Stimulated activated naive CD4-positive, alpha-beta T cell treated with Interleukin-2 at 50 U/mL for 16 hours (primary cell): Measurements from ENCODE around the gene KMT5C.

Experiments
- DNase-seq: peaks from one replicate; lab custom pipeline; 2025; lab: John Stamatoyannopoulos, UW

KMT5C gene

DNA sequence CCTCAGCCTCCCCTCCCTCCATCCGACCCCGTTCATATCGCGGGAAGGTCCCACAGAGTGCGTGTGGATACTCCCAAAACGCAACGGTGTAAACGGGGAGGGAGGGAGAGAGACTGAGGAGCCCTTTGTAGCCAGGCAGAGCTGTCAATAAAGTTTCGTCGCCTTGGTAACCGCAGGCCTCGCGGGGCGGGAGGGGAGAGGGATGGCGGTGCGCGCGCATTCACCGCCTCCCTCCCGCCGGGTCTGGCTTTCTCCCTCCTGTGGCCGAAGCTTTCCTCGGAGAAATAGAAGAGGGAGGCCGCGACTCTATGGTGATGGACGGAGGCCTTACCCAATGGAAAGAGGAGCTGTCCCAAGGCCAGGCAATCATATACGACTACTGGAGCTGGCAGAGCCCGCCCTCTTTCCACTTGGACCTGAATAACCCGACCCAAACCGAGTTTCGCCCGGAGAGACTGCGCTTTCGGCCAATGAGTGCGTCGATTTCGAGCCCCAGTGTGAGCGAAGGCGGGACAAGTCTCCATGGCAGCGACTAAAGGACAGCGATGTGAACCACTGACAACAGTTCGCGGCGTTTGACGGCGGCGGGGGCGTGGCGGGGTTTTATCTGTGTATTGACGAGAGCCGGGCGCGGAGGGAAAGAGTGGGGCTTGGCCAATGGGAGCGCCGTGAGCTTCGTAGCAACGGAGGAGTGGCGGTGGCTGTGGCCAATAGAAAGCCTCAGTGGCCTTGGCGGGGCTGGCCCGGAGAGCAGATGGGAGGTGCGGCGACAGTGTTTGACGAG lies at the start of gene KMT5C:
Gene KMT5C, plus strand, starts transcription at position 772 of the 784 bp plus-strand sequence. CDS start 2,061 bp downstream, outside the sequence.
- DNase-seq = peak; percentile 100

DNA sequence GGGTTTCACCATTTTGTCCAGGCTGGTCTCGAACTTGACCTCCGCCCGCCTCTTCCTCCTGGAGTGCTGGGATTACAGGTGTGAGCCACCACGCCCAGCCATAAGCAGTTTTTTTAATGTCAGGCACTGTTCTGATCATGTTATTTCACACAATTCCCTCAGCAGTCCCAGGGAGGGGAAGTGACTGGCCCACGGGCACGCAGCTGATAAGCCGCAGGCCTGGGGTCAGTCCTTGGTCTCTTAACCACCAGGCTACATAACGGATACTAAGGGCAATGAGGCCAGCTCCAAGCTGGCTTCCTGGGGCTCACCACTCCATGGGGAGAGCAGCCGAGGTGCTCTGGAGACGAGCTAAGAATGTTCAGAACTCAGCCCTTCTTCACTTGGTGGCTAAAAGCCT lies 42.4 kb upstream of the KMT5C start:
- DNase-seq = no peak

DNA sequence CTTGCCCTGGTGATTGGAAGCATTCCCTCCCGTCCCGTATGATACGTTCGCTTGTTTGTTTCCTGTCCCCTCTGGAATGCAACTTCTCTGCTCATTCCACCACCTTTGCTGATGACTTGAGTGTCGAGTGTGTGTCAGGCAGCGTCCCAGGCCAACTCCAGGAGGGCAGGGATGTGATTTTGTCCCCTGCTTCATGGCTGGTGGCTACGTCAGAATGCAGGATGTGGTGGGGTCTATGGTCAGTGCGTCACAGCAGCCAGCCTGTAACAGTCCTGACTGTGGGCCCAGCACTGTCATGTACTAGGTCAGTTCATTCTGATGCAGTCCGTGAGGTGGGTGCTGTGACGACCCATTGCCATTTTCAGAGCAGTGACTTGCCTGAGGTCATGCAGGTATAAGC lies 39.7 kb upstream of the KMT5C start:
- no peak for DNase-seq

DNA sequence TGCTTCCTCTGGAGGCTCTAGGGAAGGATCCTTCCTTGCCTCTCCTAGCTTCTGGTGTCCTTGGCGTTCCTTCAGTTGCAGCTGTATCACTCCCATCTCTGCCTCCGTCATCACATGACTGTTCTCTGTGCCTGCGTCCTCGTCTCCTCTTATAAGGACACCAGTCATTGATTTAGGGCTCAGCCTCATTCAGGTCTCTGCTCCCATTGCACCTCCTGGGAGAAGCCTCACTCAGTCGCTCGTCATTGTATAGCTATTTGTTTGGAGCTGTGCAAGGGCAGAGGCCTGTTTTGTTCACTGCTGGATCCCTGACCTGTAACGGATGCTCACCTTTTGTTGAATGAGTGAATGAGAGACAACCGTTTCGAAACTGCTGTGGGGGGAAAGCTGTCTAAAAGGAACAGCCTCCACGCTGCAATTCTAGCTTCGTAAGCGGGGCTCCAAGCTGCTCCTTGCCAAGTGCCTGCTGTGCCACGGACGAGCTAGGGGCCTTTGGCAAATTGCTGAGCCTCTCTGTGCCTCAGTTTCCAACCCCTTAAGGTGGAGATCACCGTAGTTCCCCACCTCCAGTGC lies 38.7 kb upstream of the KMT5C start:
- DNase-seq = no peak

DNA sequence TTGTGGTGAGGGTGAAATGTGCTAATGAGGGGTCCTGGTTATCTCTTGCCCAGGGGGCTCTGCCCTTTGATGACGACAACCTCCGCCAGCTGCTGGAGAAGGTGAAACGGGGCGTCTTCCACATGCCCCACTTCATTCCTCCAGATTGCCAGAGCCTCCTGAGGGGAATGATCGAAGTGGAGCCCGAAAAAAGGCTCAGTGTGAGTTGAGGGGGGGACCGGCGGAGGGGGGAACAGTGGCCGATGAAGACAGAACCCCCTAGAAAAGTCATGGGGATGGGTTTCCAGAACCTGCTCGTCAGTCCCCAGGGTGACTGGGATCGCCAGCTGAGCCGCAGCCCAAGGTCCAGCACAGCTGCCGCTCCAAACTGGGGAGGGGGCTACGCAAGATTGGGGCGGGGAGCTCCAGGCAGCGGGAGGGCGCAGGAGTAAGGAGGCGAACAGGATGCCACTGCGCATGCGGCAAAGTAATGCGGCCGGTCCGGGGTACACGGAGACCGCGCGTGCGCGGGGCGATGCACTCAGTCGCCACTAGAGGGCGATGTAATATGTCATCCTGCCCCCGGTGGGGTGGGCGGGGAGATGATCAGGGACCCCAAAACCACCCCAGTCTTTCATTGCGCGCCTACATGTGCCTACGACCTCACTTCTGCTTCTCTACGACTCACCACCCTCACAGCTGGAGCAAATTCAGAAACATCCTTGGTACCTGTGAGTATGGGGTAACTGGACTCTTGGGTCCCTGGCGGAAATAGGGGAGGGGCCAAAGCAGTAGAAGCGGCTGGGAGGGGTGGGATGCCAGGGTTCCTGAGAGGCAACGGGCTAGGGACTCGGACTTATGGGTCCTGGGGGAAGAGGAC lies 38.0 kb upstream of the KMT5C start:
- peak; percentile 89 for DNase-seq

DNA sequence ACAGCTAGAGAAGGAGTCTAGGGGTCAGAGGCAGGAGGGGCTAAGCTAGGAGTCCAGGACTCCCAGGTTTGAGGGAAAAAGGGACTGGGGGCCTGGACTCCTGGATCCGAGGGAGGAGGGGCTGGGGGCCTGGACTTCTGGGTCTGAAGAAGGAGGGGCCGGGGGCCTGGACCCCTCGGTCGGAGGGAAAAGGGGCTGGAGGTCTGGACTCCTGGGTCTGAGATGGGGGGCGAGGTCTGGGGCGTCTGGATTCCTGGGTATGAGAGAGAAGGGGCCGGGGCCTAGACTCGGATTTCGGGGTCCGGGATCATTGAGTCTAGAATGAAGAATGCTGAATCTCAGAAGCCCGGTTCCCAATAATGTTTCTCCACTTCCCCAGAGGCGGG lies 37.4 kb upstream of the KMT5C start:
- DNase-seq = no peak

DNA sequence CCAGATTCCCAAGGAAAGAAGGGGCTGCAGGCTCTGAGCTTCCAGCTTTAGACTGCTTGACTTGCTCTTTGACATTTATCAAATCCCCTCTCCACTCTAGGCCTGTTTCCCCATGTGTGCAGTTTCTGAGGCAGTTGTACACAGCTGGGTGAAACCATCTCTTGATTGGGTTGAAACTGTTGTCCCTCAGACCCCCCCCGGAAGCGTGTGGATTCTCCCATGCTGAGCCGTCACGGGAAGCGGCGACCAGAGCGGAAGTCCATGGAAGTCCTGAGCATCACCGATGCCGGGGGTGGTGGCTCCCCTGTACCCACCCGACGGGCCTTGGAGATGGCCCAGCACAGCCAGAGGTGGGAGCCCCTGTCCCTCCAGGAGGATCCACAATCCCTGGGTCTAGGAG lies 36.2 kb upstream of the KMT5C start:
- no peak for DNase-seq

DNA sequence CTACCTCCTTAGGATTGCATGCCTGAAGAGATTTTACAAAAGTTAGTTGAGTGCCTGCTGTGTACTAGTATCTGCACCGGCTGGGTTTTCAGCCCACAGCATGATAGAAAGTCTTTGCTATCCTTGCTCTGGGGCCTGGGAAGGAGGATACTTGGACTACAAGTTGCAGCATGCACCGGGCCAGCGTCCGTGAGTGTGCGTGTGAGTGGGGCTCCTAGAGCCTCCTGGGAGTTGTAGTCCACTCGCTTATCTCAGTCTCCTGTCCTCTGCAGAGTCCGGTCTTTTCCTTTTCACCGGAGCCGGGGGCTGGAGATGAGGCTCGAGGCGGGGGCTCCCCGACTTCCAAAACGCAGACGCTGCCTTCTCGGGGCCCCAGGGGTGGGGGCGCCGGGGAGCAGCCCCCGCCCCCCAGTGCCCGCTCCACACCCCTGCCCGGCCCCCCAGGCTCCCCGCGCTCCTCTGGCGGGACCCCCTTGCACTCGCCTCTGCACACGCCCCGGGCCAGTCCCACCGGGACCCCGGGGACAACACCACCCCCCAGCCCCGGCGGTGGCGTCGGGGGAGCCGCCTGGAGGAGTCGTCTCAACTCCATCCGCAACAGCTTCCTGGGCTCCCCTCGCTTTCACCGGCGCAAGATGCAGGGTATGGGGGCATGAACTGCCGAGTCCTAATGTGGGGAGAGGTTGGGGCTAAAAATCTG lies 35.2 kb upstream of the KMT5C start:
- peak; percentile 11 for DNase-seq

DNA sequence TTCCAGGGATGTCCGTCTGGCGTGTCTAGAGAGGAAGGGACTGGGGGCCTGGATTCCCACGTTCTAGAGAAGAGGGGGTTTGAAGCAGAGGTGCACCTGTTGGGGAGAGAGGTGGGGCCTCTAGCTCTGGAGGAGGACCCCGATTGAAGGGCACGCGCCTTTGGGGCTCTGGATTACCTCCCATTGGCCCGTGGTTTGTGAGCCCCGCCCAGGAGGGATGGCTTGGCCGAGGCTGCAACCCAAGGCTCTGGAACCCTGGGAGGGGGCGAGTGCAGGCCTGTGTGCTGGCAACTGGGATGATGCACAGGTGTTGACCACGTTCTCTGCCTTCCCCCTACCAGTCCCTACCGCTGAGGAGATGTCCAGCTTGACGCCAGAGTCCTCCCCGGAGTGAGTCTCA lies 34.7 kb upstream of the KMT5C start:
- DNase-seq = no peak

DNA sequence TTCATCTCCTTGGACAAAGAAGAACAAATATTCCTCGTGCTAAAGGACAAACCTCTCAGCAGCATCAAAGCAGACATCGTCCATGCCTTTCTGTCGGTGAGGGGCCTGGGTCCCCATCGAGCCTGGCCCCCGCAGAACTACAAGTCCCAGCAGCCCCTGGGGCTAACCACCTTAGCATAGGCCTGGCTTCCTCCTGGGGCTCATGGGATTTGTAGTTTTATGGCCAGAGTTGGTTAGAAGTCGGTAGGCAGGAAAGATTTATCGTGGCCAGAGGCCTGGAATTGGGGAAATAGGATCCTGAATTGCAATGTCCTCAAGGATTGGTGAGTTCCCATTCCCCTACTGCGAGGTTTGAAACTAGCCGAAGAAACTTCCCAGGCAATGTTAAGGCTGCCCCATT lies 34.2 kb upstream of the KMT5C start:
- peak; percentile 18 for DNase-seq

DNA sequence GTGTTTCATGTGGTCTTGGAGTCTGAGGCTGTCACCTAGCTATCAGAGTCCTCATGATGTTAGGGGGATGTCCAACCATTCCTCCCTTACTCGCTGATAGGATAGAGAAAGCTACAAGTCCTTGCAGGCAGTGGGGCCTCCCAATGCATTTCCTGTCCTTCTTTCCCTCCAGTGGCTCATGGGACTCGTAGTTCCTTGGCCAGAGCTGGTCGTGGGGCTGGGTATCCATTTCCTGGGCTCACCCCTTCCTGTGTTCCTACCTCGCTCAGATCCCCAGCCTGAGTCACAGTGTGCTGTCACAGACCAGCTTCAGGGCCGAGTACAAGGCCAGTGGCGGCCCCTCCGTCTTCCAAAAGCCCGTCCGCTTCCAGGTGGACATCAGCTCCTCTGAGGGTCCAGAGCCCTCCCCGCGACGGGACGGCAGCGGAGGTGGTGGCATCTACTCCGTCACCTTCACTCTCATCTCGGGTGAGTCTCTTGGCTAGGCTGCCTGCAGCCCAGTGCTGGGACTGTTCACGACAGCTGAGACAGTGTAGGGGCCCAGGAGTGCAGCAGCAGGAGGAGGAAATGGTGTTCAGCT lies 33.6 kb upstream of the KMT5C start:
- DNase-seq = no peak

DNA sequence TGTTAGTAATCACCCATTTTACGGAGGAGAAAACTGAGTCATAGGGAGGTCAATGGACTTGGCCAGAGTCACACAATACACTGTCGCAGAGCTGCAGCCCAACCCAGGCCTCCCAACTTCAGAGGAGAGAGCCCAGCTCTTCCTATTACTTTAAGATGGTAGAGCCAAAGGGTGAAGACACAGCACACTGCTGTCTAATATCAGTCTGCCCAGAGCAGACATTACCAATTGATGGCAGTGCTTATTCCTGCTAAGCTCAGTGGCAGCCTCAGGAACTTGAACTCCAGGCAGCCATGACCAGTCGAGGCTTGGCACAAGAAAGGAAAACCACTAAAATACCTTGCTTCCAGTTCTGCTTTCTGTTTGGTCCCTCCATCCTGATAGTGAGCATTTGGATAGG lies 33.0 kb upstream of the KMT5C start:
- DNase-seq = no peak

DNA sequence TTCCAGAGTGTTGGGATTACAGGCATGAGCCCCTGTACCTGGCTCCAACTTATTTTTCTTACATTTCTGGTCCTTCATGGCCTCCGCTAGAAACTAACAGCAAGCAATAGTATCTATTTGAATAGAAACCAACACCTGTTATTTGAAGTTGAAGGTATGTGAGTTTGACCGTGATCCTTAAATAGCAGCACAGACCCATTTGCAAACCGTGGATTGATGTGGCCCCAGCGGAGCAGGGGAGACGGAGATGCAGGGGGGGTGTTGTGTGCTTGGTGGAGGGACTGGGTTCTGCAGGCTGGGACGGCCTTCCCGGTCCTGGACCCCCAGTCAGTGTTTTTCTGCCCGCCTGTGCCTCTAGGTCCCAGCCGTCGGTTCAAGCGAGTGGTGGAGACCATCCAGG lies 31.4 kb upstream of the KMT5C start:
- no peak for DNase-seq

DNA sequence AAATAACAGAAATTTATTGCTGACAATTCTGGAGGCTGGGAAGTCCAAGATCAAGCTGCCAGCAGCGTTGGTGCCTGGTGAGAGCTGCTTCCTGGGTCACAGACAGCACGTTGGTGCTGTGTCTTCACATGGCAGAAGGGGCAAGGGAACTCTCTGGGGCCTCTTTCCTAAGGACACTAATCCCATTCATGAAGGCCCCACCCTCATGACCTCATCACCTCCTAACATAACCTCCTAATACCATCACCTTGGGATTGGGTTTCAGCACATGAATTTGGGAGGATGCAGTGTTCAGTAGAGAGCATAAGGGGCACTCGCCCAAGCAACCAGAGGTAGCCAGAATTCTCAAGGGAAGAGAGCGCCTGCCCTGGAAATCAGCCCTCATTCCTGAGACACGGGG lies 30.2 kb upstream of the KMT5C start:
- DNase-seq = no peak

DNA sequence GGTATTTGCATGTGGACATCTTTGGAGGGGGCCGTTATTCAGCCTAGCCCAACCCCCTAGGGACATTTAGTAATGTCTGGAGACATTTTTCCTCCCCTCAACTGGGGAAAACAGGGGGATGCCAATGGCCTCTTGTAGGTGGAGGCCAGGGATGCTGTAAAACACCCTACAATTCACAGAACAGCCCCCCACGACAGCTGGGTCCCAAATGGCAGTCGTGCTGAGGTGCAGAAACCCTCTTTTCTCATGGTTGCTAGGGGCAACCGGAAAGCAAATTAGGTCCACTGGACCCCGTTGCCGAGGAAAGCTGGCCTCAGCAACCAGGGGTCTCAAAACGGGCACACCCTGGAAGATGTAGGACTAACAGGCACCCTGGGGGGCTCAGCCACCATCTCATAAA lies 29.2 kb upstream of the KMT5C start:
- DNase-seq = no peak

DNA sequence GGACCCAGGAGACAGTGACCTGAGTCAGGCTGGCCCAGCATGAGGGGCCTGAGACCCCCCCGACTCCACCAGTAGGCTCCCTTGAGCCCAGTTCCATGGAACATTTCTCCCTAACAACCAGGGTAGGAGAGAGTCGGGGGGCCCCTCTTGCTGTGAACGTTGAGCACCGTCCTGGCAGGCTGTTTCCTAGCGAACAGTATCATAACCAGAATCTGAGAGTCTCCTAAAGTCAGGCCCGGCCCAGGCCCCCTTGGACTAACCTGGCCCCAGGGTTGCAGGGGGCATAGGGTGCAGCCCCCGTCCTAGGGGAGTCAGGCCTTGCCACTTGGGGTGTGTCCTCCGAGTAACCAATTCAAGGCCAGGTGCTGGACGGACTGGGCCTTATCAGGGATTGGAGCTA lies 28.3 kb upstream of the KMT5C start:
- no peak for DNase-seq

DNA sequence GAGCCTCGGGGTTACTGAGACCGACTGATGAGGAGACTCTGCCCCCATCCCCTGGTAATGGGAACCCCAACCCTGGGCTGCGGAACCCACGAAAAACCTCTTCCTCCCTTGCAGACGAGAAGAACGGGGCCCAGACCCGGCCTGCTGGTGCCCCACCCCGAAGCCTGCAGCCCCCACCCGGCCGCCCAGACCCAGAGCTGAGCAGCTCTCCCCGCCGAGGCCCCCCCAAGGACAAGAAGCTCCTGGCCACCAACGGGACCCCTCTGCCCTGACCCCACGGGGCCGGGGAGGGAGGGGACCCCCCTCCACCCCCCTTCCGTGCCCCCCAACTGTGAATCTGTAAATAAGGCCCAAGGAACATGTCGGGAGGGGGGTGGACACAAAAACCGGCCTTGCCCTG lies 27.9 kb upstream of the KMT5C start:
- DNase-seq = no peak

DNA sequence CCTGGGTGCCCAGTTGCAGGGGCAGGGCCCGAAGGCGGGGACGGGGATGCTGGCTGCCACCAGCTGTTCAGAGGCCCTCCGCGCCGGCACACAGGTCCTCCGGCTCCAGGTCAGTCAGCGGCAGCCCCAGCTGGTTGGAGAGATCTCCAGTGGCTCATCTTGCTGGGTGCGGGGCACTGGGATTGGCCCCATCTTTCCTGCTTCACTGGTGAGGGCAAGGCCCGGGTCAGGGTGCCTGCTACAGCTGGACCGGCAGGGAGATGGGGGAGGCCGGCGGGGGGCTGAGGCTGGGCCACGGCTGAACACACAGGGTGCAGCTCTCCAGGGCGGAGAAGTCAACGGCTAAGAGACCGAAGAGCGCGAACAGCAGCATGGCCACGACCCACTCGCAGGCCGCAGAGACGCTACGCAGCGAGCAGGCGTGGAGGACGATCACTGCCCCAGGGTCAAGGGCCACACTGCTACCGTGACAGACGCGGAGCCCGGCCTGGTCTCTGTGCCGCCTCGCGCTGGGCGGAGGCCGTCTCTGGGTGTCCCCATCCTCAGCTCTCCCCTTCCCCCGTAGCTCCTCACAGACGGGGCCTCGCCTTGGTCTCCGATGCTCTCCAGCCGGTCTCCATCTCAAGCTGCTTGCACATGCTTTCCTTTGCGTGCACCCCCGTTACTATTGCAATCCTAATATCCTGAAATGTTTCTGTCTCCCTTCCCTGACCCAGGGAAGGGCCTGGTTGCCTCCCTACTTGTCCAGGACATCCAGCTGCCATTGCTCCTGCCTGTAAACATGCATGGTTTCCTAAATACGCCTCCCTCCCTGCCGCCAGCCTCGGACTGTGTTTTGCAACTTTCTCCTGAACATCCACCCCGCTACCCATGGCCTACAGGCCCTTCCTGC lies 26.8 kb upstream of the KMT5C start:
- DNase-seq = no peak

DNA sequence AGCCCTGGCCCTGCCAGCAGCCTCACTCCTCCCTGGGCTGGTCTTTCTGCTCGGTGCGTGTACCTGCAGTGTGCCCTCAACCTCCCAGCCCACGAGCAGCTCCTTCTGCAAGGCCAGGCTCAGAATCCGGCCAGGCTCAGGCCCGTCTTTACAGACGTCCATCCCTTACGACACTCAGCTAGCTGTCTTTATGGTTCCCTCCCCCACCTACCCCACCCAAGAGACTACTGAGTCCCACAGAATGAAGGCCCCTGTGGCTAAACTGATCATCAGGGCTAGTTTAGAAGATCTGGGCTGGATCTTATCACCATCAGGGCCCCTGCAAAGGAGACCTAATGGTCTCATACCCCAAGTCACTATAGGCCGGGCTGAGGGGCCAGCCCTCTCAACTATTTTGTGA lies 25.3 kb upstream of the KMT5C start:
- no peak for DNase-seq

DNA sequence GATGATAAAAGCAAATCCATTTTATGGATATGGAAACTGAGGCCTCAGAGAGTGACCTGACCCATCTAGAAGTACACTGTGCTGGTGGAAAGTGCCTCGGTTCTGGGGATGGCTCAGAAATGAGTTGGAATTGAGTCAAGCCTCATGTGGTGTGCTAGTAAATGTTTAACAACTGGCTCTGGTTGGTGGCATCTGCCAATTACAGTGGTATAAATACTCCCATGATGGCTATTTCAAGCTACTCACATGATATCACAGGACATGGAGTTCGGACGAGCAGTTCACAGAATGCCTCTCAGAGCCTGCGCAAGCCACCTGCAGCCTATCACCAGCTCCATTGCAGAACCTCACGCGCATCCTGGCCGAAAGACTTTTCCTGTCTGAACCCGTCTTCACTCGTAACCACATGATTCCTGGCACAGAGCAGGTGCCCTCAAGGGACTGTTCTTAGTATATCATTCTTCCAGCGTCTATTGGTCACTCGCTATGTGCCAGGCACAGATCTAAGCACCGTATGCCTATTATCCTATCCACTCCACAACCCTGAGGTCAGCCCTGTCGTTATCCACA lies 23.6 kb upstream of the KMT5C start:
- DNase-seq = no peak

DNA sequence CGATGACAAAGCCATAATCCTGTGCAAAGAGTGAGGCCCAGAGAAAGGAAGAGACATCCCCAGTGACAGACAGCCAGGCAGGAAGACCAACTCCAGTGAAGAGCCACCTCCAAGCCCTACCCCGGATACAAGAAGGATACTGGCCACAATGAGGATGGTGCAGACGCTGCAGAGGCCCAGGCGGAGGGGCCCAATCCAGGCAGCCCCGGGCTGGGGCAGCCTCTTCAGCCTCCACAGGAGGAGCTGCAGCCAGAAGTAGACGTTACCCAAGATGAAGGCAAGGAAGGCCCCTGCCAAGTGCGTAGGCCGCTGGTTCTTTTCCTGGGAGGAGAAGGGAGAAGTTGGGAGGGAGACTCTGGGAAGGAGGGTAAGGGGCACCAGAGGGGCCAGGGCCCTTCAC lies 23.0 kb upstream of the KMT5C start:
- no peak for DNase-seq
